ENCODE measurements around the gene TGM3.

GRCh38 chr20:2260250-2260649, 35.6 kb upstream of the TGM3 start:
- TF ChIP-seq EZH2 (IDR thresholded peaks at IDR 0.05), result no peak
- TF ChIP-seq POLR2AphosphoS5 (IDR thresholded peaks at IDR 0.05; ENCODE audit: borderline replicate concordance, low read depth, low read length), result no peak
